ENCODE results near the gene ATP2A3.

The ATP2A3 gene

DNA sequence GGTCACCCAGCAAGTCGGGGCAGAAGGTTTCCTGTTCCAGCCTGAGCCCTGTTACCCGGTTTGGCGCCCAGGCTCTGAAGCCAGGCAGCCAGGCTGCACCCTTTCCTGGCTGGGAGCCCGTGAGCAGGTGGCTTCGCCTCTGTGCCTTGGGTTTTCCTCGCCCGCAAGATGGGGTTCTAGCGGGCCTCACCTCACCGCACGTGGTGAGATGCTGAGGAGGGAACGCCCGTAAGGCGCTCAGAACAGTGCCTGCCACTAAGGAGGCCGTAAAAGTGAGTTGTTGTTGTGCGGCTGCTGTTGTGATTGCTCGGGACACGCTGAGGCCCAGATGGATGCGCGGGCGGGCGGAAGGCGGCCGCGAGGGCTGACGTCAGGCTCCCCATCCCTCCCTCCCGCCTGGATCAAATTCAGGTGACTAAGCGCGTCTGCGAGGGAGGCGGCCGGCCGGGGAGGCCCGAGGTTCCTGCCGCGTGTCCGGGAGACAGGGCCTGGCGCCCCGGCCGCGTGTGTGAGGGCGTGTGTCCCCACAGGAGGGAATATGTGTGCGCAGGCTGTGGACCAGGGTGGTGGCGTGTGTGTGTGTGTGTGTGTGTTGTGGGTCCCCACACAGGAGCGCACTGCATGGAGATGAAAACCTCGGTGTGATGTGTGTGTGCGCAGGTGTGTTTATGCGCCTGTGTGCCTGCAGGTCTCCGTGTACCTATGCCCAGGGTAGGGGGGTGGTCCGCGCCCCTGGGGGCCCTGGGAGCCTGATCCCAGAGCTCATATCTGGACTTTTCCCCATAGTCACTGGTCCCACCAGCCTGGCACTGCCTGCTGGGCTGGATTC is 75.7 kb downstream of the ATP2A3 start:
- ATAC-seq: no peak

DNA sequence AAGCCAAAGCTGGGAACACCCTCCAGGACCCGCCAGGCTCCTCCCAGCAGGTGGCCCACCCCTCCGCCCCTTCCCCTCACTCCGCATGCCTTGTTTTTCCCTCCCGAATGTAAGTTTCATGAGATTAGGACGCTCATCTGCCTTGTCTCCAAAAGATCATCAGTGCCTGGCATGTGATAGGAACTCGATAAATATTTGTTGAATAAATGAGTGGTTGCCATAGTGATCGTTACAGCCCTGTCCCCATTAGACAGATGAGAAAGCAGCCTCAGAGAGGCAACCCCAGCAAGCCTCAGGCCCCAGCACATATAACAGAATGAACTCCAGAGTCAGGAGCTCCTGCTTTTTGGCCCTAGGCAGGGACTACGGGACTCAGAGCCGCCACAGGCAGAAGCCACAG is 76.4 kb downstream of the ATP2A3 start:
- no peak for ATAC-seq

DNA sequence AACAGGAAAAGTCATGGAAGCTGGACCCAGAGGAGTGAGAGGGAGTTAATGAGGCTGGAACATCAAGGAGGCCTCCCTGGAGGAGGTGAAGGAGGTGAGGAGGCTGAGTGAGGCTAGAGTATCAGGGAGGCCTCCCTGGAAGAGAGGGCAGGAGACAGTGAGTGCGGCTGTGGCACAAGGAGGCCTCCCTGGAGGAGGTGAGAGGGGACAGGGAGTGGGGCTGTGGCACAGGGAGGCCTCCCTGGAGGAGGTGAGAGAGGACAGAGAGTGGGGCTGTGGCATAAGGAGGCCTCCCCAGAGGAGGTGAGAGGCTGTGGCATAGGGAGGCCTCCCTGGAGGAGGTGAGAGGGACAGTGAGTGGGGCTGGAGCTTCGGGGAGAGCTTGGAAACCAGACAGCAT is 76.8 kb downstream of the ATP2A3 start:
- ATAC-seq: no peak

DNA sequence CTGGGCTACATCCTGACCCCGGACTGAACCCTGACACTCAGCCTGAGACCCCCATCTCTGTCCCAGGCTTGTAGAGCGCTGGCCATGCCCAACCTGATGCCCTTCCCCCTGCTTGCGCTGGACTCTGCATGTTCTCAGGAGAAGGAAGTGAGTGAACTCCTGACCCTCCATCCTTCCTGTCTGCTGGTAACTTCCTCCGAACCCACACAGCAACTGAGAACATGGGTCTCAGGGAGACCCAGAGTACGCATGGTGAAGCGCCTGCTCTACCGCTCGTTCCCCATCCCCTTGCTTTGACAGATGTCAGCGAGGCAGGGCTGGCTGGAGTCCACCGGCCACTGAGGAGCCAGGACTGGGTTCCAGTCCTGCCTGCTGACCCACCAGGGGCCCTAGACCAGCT is 77.5 kb downstream of the ATP2A3 start:
- peak; percentile 24 to 34 for ATAC-seq

DNA sequence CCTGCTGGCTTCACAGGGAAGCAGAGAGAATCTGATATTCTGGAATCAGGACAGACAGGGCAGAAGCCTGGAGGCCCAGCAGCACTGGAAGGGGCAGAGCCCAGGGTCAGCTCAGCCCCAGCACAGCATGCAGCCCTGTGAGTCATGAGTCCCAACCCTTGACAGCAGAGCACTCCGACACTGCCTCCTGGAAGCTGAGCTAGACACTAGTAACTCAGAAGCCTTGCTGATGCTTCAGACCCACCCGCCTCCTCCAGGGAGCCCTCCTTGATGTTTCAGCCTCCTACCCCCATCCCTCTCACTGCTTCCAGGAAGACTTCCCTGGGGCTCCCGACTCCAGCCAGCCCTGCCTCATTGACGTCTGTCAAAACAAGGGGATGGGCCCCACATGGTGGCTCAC is 78.3 kb downstream of the ATP2A3 start:
- ATAC-seq: no peak

DNA sequence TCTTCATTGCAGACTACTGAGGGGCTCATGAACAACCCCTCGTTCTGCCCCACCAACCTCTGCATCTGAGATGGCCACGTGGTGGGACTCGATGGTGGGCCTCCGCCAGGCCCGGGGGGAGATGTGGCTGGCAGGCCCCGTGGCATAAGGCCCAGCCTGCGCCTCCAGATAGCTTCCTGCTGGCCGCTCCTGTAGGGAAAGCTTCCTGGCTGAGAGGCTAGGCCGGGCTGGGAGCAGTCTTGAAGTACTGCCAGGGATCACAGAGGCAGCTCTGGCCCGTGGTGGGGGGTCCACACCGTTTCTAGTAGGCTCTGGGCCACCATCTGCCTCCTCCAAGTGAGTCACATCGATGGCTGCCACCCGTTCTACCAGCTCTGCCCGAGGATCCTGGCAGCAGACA is 79.0 kb downstream of the ATP2A3 start:
- ATAC-seq: no peak

DNA sequence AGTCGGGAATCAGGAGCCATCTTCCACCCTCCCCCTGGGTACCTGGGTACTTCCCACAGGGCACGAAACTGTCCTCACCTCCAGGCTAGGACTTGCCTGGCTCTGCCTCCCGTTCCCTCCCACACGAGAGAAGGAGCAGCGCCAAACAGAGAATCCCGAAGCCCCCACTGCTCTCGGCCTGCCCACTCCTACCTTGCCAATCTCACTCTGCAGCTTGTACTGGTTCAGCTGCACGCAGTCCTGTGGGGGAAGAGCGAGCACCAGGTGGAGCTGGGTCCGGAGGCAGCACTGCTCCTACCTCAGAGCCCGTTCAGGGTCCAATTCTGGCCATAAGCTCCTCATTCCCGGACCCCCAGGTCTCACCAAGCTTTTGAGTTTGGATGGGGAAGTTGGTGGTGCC is 80.0 kb downstream of the ATP2A3 start:
- no peak for ATAC-seq

DNA sequence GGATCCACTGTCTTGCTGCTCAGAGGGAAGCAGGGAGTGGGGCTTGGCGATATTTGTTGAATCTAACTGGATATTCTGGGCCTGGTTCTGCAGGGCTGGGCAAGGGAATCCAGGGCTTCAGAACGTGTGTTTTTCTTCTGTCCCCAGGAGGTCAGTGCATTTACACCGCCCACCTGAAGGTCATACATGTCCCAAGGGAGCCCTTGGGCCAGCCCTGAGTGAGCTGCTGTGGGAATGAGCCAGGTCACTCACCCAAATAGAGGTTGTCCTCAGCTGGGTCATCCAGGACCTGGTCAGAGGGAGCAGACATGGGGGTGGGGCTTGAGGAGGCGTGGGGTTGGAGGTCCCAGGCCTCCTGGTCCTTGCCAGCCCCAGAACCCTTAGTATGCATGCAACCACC is 82.0 kb downstream of the ATP2A3 start:
- ATAC-seq: no peak

DNA sequence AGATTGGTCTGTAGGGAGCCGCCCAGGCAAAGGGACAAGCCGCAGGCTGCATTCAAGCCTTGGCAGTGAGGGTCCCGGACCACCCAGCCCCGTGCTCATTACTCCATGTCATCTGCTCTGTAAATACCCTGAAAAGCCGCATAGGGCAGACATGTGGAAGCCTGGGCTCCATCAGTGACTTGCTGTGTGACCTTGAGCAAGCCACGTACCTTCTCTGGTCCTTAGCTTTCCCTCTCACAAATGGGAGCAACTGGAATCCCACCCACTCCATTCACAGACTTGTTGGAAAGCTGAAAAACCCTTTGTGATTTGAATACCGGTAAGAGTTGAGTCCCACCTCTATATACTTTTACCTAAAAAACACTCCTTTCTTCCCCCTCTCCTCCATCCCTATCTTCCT is 83.3 kb downstream of the ATP2A3 start:
- ATAC-seq: no peak

DNA sequence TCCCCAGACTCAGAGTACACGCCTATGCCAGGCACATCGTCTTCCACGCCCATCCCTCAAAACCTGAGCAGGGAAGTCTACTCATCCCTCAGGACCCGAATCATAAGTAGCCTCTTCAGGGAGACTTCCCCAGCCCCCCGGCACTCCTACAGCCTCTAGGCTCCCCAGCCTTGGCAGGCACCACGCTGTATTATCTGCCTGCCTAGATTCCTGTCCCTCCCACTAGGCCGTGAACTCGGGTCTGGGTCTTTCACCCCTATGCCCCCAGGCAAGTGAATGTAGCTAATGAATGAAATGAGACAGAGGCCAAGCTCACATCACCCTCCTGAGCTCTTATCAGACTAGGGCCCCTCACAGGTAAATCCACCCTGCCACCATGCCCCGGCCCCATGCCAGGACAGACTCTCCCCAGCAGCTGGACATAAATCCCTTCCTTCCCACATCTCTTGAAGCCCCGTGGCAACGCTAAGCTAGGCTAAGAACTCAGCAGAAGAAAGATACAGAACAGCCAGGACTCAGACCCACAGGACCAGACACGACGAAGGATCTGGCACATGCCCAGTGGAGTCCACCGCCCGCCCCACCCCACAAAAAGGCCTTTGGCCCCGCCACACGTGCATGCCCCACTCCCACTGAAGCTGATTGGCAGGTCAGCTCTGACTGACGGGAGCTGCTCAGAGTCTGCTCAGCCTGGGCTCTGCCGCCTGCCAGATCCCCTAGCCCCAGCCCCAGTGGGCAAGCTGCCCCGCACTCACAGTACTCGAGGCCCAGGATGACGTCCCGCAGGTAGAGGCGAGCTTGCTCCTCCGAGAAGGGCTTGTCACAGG is 84.4 kb downstream of the ATP2A3 start:
- ATAC-seq: no peak

DNA sequence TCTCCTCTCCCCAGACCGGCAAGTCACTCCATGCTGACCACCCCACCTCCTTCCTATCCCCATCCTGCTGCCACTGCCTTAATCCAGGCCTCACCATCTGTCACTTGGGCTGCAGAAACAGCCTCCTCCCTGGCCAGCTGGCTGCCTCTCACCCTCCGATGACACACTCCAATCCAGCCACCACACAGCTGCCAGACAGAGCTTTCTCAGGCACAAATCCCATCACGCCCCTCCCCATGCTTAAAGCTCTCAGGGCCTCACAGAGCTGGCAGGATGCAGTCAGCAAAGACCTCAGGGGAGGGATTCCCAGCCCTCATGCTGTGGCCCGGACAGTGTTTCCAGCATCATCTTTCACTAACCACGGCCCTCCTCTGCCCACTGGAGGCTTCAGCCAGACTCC is 85.1 kb downstream of the ATP2A3 start:
- no peak for ATAC-seq

DNA sequence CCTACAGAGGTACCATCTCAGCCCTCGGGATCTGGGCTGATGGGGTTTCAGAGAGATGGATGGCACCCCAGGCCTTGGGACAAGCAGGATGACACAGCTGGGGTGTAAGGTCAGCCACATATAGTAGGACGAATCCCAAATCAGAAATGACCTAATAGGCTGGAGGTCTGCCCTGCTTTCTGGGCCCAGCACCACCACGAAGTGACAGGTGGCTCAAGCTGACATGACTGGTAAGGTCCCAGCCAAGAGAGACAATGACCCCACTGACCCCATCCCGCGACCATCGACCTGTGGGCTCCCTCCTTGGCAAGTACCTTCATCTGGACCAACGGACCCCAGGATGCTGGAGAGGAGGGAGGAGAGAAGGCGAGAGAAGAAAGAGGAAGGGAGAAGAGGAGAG is 87.0 kb downstream of the ATP2A3 start:
- ATAC-seq: no peak

DNA sequence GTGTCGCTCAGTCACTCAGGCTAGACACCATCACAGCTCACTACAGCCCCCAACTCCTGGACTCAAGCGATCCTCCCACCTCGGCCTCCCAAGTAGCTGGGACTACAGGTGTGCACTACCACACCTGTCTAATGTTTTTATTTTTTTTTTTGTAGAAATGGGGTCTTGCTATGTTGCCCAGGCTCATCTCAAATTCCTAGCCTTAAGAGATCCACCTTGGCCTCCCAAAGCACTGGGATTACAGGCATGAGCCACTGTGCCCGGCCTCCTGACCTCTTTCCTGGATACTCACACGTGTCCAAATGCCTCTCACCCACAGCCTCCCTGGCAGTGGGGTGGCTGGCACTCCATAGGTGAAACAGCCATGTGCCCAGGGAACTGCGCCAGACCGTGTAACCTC is 88.9 kb downstream of the ATP2A3 start:
- no peak for ATAC-seq
